ENCODE results near the gene RABGAP1L. TPM values are rescaled to one million over a fixed set of nuclear protein-coding genes. Genes with fewer than 3 reads are reported as not detected.

The RABGAP1L gene
- total and polyA plus RNA-seq, 4 donors: 4.8 to 53.5 (median 18.8) TPM

DNA sequence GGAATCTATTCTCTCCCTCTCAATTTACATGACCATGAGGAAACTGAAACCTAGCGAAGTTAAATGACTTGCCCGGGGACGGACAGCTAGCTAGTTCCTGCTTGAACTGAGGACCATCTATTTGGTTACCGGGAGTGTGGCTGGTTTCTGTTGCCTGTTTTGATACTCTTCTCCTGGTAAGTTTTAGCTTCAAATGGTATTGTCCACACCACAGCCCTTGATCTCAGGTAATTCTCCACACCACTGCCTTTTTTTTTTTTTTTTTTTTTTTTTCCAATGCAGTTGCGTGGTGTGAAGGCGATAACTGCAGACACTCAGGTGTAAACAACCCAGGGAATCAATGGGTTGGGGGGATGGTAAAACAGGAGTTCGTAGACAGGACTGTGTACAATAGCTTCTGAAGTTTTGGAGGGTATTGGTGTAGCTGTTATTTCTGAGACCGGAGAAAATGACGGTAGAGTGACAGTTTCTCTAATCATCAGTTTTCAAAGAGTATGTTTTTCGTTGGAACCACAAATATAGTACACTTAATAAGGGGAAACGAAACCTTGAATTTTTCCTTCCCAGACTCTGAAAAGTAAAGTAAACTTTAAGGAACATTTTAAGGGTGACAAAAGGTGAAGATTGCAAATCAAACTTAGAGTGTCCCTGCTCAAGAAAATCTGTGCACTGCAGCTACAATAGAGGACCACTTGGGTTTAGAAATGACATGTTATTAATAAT lies 715.2 kb downstream of the RABGAP1L start:
- TF ChIP-seq, protein P1, sequence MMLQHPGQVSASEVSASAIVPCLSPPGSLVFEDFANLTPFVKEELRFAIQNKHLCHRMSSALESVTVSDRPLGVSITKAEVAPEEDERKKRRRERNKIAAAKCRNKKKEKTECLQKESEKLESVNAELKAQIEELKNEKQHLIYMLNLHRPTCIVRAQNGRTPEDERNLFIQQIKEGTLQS (IDR thresholded peaks at IDR 0.05): no peak
- TF ChIP-seq JUND (IDR thresholded peaks at IDR 0.05) (no peak), NR2F2 (IDR thresholded peaks at IDR 0.05) (no peak), RAD21 (IDR thresholded peaks at IDR 0.05) (peak in 1 of 2 donors; percentile 17), RXRA (IDR thresholded peaks at IDR 0.05) (peak; percentile 16 to 26), GABPA (IDR thresholded peaks at IDR 0.05 in 1 of 2, conservative IDR thresholded peaks at IDR 0.05 in 1 of 2) (no peak), TAF1 (conservative IDR thresholded peaks at IDR 0.05) (no peak)
- Histone ChIP-seq H3K9ac (ENCODE audit: low read depth in 1 of 2, low read length in 2 of 2) (peak overlapping the region; percentile 45 to 84), H3K27me3 (ENCODE audit: control insufficient read depth in 4 of 4, insufficient read depth in 4 of 4, low read length in 3 of 4) (no peaks in the 10 kb centered on the region), H3K27ac (ENCODE audit: low read depth in 1 of 2, low read length in 2 of 2) (peak overlapping the region; percentile 69 to 75), H3K4me1 (ENCODE audit: control insufficient read depth in 4 of 4, insufficient read depth in 4 of 4, low read length in 3 of 4) (peaks cover 1 to 12% (median 8%) of the 10 kb centered on the region in 4 donors), H3K36me3 (ENCODE audit: control insufficient read depth in 4 of 4, insufficient read depth in 3 of 4, low read depth in 1 of 4, low read length in 3 of 4) (no peaks in the 10 kb centered on the region), H3K4me3 (ENCODE audit: low read depth in 1 of 3, low read length in 3 of 3) (peak overlapping the region; percentile 49 to 87 (median 72)), H3K9me3 (ENCODE audit: control insufficient read depth in 4 of 4, low read length in 3 of 4) (no peaks in the 10 kb centered on the region)
- 11% methylated on average over 11 of the region's 11 CpGs for WGBS
- no peak for DNase-seq (ENCODE audit: low spot score)

DNA sequence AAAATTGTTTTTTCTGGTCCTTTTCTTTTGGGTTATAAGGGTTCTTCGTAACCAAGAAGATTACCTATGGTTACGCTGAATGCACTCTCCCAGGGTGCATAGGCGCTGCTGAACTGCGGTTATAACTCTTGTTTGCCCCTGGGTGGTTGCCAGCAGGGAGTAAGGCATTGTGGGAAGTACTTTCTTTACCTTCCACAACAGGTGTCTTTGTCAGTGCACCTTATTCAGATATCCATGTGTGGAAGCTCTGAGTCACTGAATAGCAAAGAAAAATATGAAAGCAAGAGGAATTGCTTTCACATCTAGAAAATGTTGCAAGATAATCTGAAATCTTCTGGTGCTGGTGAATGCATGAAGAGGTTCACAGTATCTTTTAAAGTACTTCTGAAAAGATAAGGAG lies 716.0 kb downstream of the RABGAP1L start:
- peak; percentile 54 for DNase-seq (ENCODE audit: low spot score)
- Histone ChIP-seq H3K4me1 (ENCODE audit: control insufficient read depth in 4 of 4, insufficient read depth in 4 of 4, low read length in 3 of 4) (peaks cover 1 to 12% (median 8%) of the 10 kb centered on the region in 4 donors), H3K27ac (ENCODE audit: low read depth in 1 of 2, low read length in 2 of 2) (peak overlapping the region in 1 of 2 donors; percentile 69), H3K9ac (ENCODE audit: low read depth in 1 of 2, low read length in 2 of 2) (peak overlapping the region; percentile 45 to 84), H3K4me3 (ENCODE audit: low read depth in 1 of 3, low read length in 3 of 3) (peak overlapping the region in 2 of 3 donors; percentile 34 to 72), H3K9me3 (ENCODE audit: control insufficient read depth in 4 of 4, low read length in 3 of 4) (no peaks in the 10 kb centered on the region), H3K36me3 (ENCODE audit: control insufficient read depth in 4 of 4, insufficient read depth in 3 of 4, low read depth in 1 of 4, low read length in 3 of 4) (no peaks in the 10 kb centered on the region), H3K27me3 (ENCODE audit: control insufficient read depth in 4 of 4, insufficient read depth in 4 of 4, low read length in 3 of 4) (no peaks in the 10 kb centered on the region)
- no peak for TF ChIP-seq GABPA (IDR thresholded peaks at IDR 0.05 in 1 of 2, conservative IDR thresholded peaks at IDR 0.05 in 1 of 2)
- TF ChIP-seq, protein P1 (IDR thresholded peaks at IDR 0.05): peak; percentile 44
- TF ChIP-seq RXRA (IDR thresholded peaks at IDR 0.05): peak; percentile 34 to 61
- no peak for TF ChIP-seq EGR1 (IDR thresholded peaks at IDR 0.05; ENCODE audit: low read depth in 2 of 2)
- TF ChIP-seq, protein P2, sequence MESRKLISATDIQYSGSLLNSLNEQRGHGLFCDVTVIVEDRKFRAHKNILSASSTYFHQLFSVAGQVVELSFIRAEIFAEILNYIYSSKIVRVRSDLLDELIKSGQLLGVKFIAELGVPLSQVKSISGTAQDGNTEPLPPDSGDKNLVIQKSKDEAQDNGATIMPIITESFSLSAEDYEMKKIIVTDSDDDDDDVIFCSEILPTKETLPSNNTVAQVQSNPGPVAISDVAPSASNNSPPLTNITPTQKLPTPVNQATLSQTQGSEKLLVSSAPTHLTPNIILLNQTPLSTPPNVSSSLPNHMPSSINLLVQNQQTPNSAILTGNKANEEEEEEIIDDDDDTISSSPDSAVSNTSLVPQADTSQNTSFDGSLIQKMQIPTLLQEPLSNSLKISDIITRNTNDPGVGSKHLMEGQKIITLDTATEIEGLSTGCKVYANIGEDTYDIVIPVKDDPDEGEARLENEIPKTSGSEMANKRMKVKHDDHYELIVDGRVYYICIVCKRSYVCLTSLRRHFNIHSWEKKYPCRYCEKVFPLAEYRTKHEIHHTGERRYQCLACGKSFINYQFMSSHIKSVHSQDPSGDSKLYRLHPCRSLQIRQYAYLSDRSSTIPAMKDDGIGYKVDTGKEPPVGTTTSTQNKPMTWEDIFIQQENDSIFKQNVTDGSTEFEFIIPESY (IDR thresholded peaks at IDR 0.05): no peak
- peak; percentile 12 to 40 for TF ChIP-seq RAD21 (IDR thresholded peaks at IDR 0.05)
- TF ChIP-seq, protein P3, sequence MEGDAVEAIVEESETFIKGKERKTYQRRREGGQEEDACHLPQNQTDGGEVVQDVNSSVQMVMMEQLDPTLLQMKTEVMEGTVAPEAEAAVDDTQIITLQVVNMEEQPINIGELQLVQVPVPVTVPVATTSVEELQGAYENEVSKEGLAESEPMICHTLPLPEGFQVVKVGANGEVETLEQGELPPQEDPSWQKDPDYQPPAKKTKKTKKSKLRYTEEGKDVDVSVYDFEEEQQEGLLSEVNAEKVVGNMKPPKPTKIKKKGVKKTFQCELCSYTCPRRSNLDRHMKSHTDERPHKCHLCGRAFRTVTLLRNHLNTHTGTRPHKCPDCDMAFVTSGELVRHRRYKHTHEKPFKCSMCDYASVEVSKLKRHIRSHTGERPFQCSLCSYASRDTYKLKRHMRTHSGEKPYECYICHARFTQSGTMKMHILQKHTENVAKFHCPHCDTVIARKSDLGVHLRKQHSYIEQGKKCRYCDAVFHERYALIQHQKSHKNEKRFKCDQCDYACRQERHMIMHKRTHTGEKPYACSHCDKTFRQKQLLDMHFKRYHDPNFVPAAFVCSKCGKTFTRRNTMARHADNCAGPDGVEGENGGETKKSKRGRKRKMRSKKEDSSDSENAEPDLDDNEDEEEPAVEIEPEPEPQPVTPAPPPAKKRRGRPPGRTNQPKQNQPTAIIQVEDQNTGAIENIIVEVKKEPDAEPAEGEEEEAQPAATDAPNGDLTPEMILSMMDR (IDR thresholded peaks at IDR 0.05; ENCODE audit: low read depth, low read length, missing input control): no peak
- no peak for TF ChIP-seq TAF1 (conservative IDR thresholded peaks at IDR 0.05)
- TF ChIP-seq NR2F2 (IDR thresholded peaks at IDR 0.05): no peak
- TF ChIP-seq SP1 (IDR thresholded peaks at IDR 0.05): no peak
- TF ChIP-seq YY1 (IDR thresholded peaks at IDR 0.05): no peak
- TF ChIP-seq FOXA2 (IDR thresholded peaks at IDR 0.05): no peak
- TF ChIP-seq, protein P4, sequence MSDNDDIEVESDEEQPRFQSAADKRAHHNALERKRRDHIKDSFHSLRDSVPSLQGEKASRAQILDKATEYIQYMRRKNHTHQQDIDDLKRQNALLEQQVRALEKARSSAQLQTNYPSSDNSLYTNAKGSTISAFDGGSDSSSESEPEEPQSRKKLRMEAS (IDR thresholded peaks at IDR 0.05): no peak
- TF ChIP-seq HNF4G (IDR thresholded peaks at IDR 0.05): no peak
- no peak for TF ChIP-seq FOXA1 (IDR thresholded peaks at IDR 0.05)
- TF ChIP-seq, protein P5, sequence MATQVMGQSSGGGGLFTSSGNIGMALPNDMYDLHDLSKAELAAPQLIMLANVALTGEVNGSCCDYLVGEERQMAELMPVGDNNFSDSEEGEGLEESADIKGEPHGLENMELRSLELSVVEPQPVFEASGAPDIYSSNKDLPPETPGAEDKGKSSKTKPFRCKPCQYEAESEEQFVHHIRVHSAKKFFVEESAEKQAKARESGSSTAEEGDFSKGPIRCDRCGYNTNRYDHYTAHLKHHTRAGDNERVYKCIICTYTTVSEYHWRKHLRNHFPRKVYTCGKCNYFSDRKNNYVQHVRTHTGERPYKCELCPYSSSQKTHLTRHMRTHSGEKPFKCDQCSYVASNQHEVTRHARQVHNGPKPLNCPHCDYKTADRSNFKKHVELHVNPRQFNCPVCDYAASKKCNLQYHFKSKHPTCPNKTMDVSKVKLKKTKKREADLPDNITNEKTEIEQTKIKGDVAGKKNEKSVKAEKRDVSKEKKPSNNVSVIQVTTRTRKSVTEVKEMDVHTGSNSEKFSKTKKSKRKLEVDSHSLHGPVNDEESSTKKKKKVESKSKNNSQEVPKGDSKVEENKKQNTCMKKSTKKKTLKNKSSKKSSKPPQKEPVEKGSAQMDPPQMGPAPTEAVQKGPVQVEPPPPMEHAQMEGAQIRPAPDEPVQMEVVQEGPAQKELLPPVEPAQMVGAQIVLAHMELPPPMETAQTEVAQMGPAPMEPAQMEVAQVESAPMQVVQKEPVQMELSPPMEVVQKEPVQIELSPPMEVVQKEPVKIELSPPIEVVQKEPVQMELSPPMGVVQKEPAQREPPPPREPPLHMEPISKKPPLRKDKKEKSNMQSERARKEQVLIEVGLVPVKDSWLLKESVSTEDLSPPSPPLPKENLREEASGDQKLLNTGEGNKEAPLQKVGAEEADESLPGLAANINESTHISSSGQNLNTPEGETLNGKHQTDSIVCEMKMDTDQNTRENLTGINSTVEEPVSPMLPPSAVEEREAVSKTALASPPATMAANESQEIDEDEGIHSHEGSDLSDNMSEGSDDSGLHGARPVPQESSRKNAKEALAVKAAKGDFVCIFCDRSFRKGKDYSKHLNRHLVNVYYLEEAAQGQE (IDR thresholded peaks at IDR 0.05): no peak
- peak in 1 of 2 donors; percentile 34 for TF ChIP-seq HNF4A (conservative IDR thresholded peaks at IDR 0.05)
- TF ChIP-seq JUND (IDR thresholded peaks at IDR 0.05): peak; percentile 61 to 80
- WGBS: 30% methylated on average over 4 of the region's 4 CpGs

All from liver (tissue), 9 donors.